Measurements from ENCODE around the gene SSC5D.
"Not testable (repeated sequence)": the region's sequence is repeated elsewhere in the genome, so short reads cannot be mapped to it uniquely, and the experiment has no call there.

Gene SSC5D

DNA sequence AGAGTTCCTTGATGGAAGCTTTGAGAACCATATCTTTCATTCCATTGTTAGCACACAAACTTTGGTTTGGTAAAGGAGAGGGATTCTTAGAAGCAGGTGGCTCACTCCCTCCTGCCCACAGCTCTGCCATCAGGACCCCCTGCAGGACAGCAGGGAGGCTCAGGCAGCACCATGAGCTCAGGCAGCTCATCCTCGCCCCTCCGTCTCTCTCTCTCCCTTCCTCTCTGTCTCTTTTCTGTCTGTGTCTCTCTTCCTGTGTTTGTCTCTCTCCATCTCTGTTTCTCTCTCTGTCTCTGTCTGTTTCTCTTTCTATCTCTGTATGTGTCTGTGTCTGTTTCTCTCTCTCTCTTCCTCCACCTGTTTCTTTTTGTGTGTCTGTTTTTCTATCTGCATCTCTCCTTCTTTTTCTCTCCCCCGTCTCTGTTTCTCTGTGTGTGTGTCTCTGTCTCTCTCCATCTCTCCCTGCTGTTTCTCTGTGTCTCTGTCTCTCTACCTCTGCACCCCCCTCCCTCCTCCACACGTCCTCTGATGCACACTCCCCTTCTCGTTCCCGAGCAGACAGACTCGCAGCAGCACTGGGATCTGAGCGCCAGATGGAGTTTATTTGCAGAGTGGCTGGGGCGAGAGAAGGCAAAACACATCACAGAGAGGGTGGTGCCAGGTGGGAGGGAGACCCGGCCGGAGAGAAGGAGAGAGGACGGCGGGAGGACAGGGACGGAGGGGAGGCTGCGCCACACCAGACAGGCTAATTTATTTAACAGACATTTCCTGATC is 40.0 kb downstream of the SSC5D start:
- no peak overlapping the region for H3K4me3 ChIP-seq (ENCODE audit: low read depth, low read length)
- TF ChIP-seq CTCF (IDR thresholded peaks at IDR 0.05; ENCODE audit: low read depth, low read length, missing control alignments), result no peak
- DNase-seq (ENCODE audit: low read depth), result no peak

DNA sequence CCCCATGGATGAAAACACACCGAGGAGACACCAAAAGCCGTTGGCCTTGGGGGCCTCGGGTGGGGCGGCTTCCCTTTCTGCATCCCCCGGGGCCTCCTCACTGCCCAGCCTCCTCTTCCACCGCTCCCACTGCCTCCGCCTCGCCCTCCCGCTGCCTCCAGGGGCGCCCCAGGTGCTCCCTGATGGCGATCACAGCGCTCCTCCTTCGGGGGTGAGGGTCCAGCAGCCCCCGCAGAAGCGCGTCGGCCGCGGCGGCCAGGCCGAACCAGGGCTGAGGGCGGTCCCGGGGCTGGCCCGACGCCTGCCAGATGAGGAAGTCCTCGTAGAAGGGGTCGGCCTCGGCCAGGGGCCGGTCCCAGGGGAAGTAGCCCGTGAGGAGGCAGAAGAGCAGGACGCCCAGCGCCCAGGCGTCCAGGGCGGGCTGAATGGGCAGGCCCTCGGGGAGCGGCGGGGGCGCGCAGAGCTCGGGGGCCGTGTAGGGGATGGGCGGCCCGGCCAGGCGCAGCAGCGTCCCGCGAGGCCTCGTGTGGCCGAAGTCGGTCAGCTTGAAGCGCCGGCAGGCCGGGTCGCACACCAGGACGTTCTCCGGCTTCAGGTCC is 41.5 kb downstream of the SSC5D start:
- DNase-seq (ENCODE audit: low read depth), result no peak
- no peak overlapping the region for H3K4me3 ChIP-seq (ENCODE audit: low read depth, low read length)
- no peak for TF ChIP-seq CTCF (IDR thresholded peaks at IDR 0.05; ENCODE audit: low read depth, low read length, missing control alignments)

DNA sequence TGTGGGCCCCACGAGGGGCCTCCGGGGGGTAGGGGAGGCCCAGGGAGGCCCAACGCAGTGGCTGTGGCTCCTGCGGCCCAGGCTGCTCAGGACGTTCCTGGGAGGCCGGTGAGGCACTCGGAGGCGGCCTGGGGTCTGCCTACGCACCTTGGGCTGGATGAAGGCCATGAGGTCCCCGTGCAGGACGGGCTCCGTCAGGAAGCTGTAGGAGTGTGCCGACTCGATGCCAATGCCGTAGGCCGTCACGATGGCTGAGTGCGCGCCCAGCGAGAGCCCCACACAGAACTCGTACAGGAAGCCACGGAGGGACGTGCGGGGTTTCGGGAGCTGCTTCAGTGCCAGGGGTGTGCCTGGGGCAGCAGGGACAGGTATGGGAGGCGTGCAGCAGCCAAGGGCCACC is 42.8 kb downstream of the SSC5D start:
- no peak overlapping the region for H3K4me3 ChIP-seq (ENCODE audit: low read depth, low read length)
- TF ChIP-seq CTCF (IDR thresholded peaks at IDR 0.05; ENCODE audit: low read depth, low read length, missing control alignments), result no peak
- no peak for DNase-seq (ENCODE audit: low read depth)

- DNase-seq (ENCODE audit: low read depth); H3K4me3 ChIP-seq (ENCODE audit: low read depth, low read length): not testable (repeated sequence)
Measured at GRCh38 chr19:55534280-55534679, 46.0 kb downstream of the SSC5D start.

- no peak overlapping the region for H3K4me3 ChIP-seq (ENCODE audit: low read depth, low read length)
- no peak for TF ChIP-seq CTCF (IDR thresholded peaks at IDR 0.05; ENCODE audit: low read depth, low read length, missing control alignments)
- DNase-seq (ENCODE audit: low read depth), result no peak
Measured at GRCh38 chr19:55535173-55535964, 47.1 kb downstream of the SSC5D start.

GRCh38 chr19:55535965-55536350 is 47.7 kb downstream of the SSC5D start:
- H3K4me3 ChIP-seq (ENCODE audit: low read depth, low read length), result no peak overlapping the region
- TF ChIP-seq CTCF (IDR thresholded peaks at IDR 0.05; ENCODE audit: low read depth, low read length, missing control alignments), result no peak
- no peak for DNase-seq (ENCODE audit: low read depth)

- no peak for DNase-seq (ENCODE audit: low read depth)
- no peak for TF ChIP-seq CTCF (IDR thresholded peaks at IDR 0.05; ENCODE audit: low read depth, low read length, missing control alignments)
- H3K4me3 ChIP-seq (ENCODE audit: low read depth, low read length), result no peak overlapping the region
Measured at GRCh38 chr19:55536366-55536765, 48.1 kb downstream of the SSC5D start.

All from GM12864 (cell line).